GM04504 (cell line): Measurements from ENCODE around the gene RNF145.

Experiments used
- DNase-seq: peaks from one replicate; pipeline ENCODE4 v3.0.0-alpha.2; 2012; ENCODE audit warnings: low read depth

RNF145 gene

GRCh38 chr5:159112436-159112835 is 96.9 kb downstream of the RNF145 start:
- no peak for DNase-seq
